ENCODE data around the gene KIF26B.

DNA sequence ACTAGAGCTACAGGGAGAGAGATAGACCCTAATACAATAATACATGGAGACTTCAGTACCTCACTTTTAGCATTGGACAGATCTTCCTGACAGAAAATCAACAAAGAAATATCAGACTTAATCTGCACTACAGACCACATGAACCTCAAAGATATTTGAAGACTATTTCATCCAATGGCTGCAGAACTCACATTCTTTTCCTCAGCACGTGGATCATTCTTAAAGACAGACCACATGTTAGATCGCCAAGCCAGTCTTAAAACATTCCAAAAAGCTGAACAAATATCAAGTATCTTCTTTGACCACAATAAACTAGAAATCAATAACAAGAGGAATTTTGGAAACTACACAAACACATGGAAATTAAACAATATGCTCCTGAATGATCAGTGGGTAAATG, 576.0 kb downstream of the KIF26B start:
- TF ChIP-seq EZH2 (IDR thresholded peaks at IDR 0.05; ENCODE audit: insufficient read depth, poor library complexity, severe bottlenecking) = no peak
- no peak for TF ChIP-seq EZH2phosphoT487 (IDR thresholded peaks at IDR 0.05; ENCODE audit: insufficient read depth, low read depth)

Measured in GM23248 (cell line).